ENCODE results near the gene GP1BA. TPM values are rescaled to one million over a fixed set of nuclear protein-coding genes. Genes with fewer than 3 reads are reported as not detected.
A peak's percentile ranks its signal among the peaks of the same experiment; 100 is the strongest.

GP1BA gene
- total RNA-seq, 2 experiments from 2014 or later = not detected

- peak overlapping the region; percentile 97 for H3K4me3 Mint-ChIP-seq
- DNase-seq (no peak), ATAC-seq (no peak)
- peaks cover 44% of the 10 kb centered on the region for H3K4me1 Mint-ChIP-seq (ENCODE audit: low read depth)
- no peaks in the 10 kb centered on the region for H3K27me3 Mint-ChIP-seq
- H3K27ac Mint-ChIP-seq = peak overlapping the region; percentile 14
- no peaks in the 10 kb centered on the region for H3K9me3 Mint-ChIP-seq
- TF ChIP-seq CTCF (IDR thresholded peaks at IDR 0.05) = no peak
- ChIA-PET CTCF (interaction anchor here (0.8 to 1.9 kb wide), 2 partner anchors 25 to 124 kb away, joined by 3 to 4 read pairs; no protein-coding TSS in a partner anchor), POLR2A (interaction anchor here (0.6 to 5.8 kb wide), 8 partner anchors 8 to 140 kb away, joined by 3 to 52 read pairs (median 6); partner anchors contain the start of genes PFN1 and ZFP3)
- intact Hi-C loops (cut with micrococcal nuclease) = no loop called here
- H3K36me3 Mint-ChIP-seq (ENCODE audit: low read depth) = peaks cover 58% of the 10 kb centered on the region
Measured at GRCh38 chr17:4937553-4937952, 5.5 kb downstream of the GP1BA start.

- ChIA-PET CTCF (interaction anchor here (0.8 to 3.1 kb wide), 3 partner anchors 24 to 124 kb away, joined by 3 to 24 read pairs (median 4); no protein-coding TSS in a partner anchor), POLR2A (interaction anchor here (2.6 to 20.8 kb wide), 4 partner anchors 9 to 30 kb away, joined by 10 to 627 read pairs (median 36); partner anchors contain the start of genes PFN1 and SPAG7)
- ATAC-seq (no peak), DNase-seq (no peak)
- TF ChIP-seq CTCF (IDR thresholded peaks at IDR 0.05) = no peak
- Mint-ChIP-seq H3K4me1 (ENCODE audit: low read depth) (peaks cover 49% of the 10 kb centered on the region), H3K27me3 (no peaks in the 10 kb centered on the region), H3K36me3 (ENCODE audit: low read depth) (peaks cover 61% of the 10 kb centered on the region), H3K9me3 (no peaks in the 10 kb centered on the region), H3K27ac (peak overlapping the region; percentile 55), H3K4me3 (peak overlapping the region; percentile 97)
- intact Hi-C loops (cut with micrococcal nuclease) = no loop called here
Measured at GRCh38 chr17:4938069-4938491, 6.0 kb downstream of the GP1BA start.

- peak overlapping the region; percentile 79 for H3K27ac Mint-ChIP-seq
- intact Hi-C loops (cut with micrococcal nuclease) = no loop called here
- no peak for TF ChIP-seq CTCF (IDR thresholded peaks at IDR 0.05)
- H3K36me3 Mint-ChIP-seq (ENCODE audit: low read depth) = peaks cover 68% of the 10 kb centered on the region
- POLR2A ChIA-PET = interaction anchor here (0.5 to 20.8 kb wide), 16 partner anchors 9 to 374 kb away, joined by 3 to 627 read pairs (median 8); partner anchors contain the start of genes ARRB2, C17orf107, CHRNE and ENO3
- DNase-seq (no peak), ATAC-seq (no peak)
- H3K4me3 Mint-ChIP-seq = peak overlapping the region; percentile 97
- no peaks in the 10 kb centered on the region for H3K27me3 Mint-ChIP-seq
- CTCF ChIA-PET = interaction anchor here (1.1 to 3.1 kb wide), 5 partner anchors 27 to 518 kb away, joined by 3 to 24 read pairs (median 4); partner anchors contain the start of gene CAMTA2
- H3K4me1 Mint-ChIP-seq (ENCODE audit: low read depth) = peaks cover 54% of the 10 kb centered on the region
- H3K9me3 Mint-ChIP-seq = no peaks in the 10 kb centered on the region
Measured at GRCh38 chr17:4938688-4939545, 6.8 kb downstream of the GP1BA start.

DNA sequence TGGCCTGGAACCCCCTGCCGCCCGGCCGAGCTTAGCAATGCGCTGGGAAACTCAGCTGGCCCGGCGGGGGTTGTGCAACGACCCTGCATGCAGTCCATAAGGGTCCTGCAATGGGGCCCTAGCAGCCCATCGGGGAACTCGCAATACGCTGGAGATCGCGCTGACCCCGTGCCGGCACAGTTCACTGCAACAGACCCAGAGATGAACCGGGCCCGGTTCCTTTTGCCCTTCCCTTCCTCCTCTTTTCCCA lies 7.4 kb downstream of the GP1BA start:
- CTCF ChIA-PET = interaction anchor here (1.0 to 3.1 kb wide), 8 partner anchors 9 to 518 kb away, joined by 3 to 24 read pairs (median 4); partner anchors contain the start of genes CAMTA2, CHRNE, PFN1 and SPAG7
- H3K4me1 Mint-ChIP-seq (ENCODE audit: low read depth) = peaks cover 54% of the 10 kb centered on the region
- POLR2A ChIA-PET = interaction anchor here (1.1 to 20.8 kb wide), 19 partner anchors 9 to 236 kb away, joined by 4 to 627 read pairs (median 9); partner anchors contain the start of genes ARRB2, C17orf107, CAMTA2 and CHRNE
- no peak for DNase-seq
- H3K9me3 Mint-ChIP-seq = no peaks in the 10 kb centered on the region
- peak overlapping the region; percentile 97 for H3K4me3 Mint-ChIP-seq
- no peaks in the 10 kb centered on the region for H3K27me3 Mint-ChIP-seq
- peak overlapping the region; percentile 79 for H3K27ac Mint-ChIP-seq
- intact Hi-C loops (cut with micrococcal nuclease) = no loop called here
- ATAC-seq = no peak
- H3K36me3 Mint-ChIP-seq (ENCODE audit: low read depth) = peaks cover 71% of the 10 kb centered on the region
- no peak for TF ChIP-seq CTCF (IDR thresholded peaks at IDR 0.05)

Measured in activated CD8-positive, alpha-beta T cell treated with anti-CD3 and anti-CD28 coated beads for 36 hours (primary cell).